ENCODE data around the gene PCSK4. TPM values are rescaled to one million over a fixed set of nuclear protein-coding genes. Genes with fewer than 3 reads are reported as not detected.
A peak's percentile ranks its signal among the peaks of the same experiment; 100 is the strongest.

Gene PCSK4
- total and polyA plus RNA-seq, 10 of the 15 experiments (the other 5 are each of a cell fraction or from before 2014, with no cell fraction given) = 0.27 to 0.99 (median 0.40) TPM; not detected in 3

GRCh38 chr19:1507763-1508506, 17.8 kb upstream of the PCSK4 start (continued):
- TF ChIP-seq RB1 (IDR thresholded peaks at IDR 0.05; ENCODE audit: borderline replicate concordance) = no peak
- no peak for TF ChIP-seq SMAD1 (IDR thresholded peaks at IDR 0.05; ENCODE audit: low read depth, partially characterized antibody)
- no peak for TF ChIP-seq TAF1 (IDR thresholded peaks at IDR 0.05; ENCODE audit: borderline replicate concordance, low read depth, low read length)
- peak; percentile 83 for TF ChIP-seq CREB1 (IDR thresholded peaks at IDR 0.05; ENCODE audit: low read depth)
- peak; percentile 63 for TF ChIP-seq E4F1 (IDR thresholded peaks at IDR 0.05; ENCODE audit: borderline replicate concordance, partially characterized antibody)
- peak; percentile 35; the same call in 1 of the 2 replicates for TF ChIP-seq POLR2A (IDR thresholded peaks at IDR 0.05; ENCODE audit: low read depth, low read length)
- TF ChIP-seq PML (IDR thresholded peaks at IDR 0.05; ENCODE audit: low read length) = no peak
- TF ChIP-seq CEBPB (IDR thresholded peaks at IDR 0.05; ENCODE audit: borderline replicate concordance in 1 of 2, low read depth in 2 of 2, low read length in 2 of 2) = no peak
- TF ChIP-seq SP1 (IDR thresholded peaks at IDR 0.05; ENCODE audit: low read depth, low read length) = peak; percentile 97
- no peak for TF ChIP-seq SMARCA5 (IDR thresholded peaks at IDR 0.05)
- TF ChIP-seq PAX5 (IDR thresholded peaks at IDR 0.05; ENCODE audit: borderline replicate concordance, low read depth, low read length) = peak; percentile 11; the same call in 1 of the 2 replicates
- TF ChIP-seq RAD21 (IDR thresholded peaks at IDR 0.05; ENCODE audit: insufficient read depth, low read depth, low read length) = no peak
- TF ChIP-seq HDGF (IDR thresholded peaks at IDR 0.05) = no peak
- TF ChIP-seq CREM (IDR thresholded peaks at IDR 0.05; ENCODE audit: low read depth) = peak; percentile 81
- no peak for TF ChIP-seq MTA3 (IDR thresholded peaks at IDR 0.05; ENCODE audit: borderline replicate concordance, low read length)
- TF ChIP-seq SMAD5 (IDR thresholded peaks at IDR 0.05; ENCODE audit: low read depth) = no peak
- TF ChIP-seq FOS (IDR thresholded peaks at IDR 0.05; ENCODE audit: borderline replicate concordance, extremely low read depth, insufficient read length) = peak; percentile 57
- peak; percentile 43; the same call in 1 of the 2 replicates for TF ChIP-seq CHD2 (IDR thresholded peaks at IDR 0.05; ENCODE audit: borderline replicate concordance, low read depth, low read length)
- no peak for TF ChIP-seq E2F8 (IDR thresholded peaks at IDR 0.05; ENCODE audit: low read depth, partially characterized antibody)
- TF ChIP-seq CUX1 (IDR thresholded peaks at IDR 0.05; ENCODE audit: insufficient replicate concordance, low read depth, low read length) = no peak
- TF ChIP-seq CHD1 (IDR thresholded peaks at IDR 0.05; ENCODE audit: low read depth, low read length) = no peak

All from GM12878 (cell line).